ENCODE data around the gene TIE1.

GRCh38 chr1:43288785-43289706, 11.7 kb upstream of the TIE1 start:
- TF ChIP-seq EZH2phosphoT487 (IDR thresholded peaks at IDR 0.05) (no peak), EZH2 (IDR thresholded peaks at IDR 0.05) (no peak)

All from neural progenitor cell (in vitro differentiated cells).